IMR-90 (cell line): ENCODE results near the gene VPS39. TPM values are rescaled to one million over a fixed set of nuclear protein-coding genes. Genes with fewer than 3 reads are reported as not detected.

Experiments used
- ATAC-seq: fragments of 200-7000 bp; cut with Tn5 transposase; 2 replicates; pipeline ENCODE4 v1.9.1; 2020; ENCODE audit warnings: low read depth, mild to moderate bottlenecking, moderate library complexity
- BruUV-seq: library from RNA; stranded (reverse); fragments of 400-500 nt; replicated peaks from 2 replicates; lab custom pipeline; 2021; lab: Mats Ljungman, UMichigan
- CTCF ChIA-PET: fragments of 300-600 bp; formaldehyde crosslinking; extraction: SDS; loops from one replicate; lab custom pipeline; 2021; ENCODE audit warnings: antibody characterized with exemption; lab: Yijun Ruan, JAX
- POLR2A ChIA-PET: fragments of 300-600 bp; sonication (Branson Sonifier 250); formaldehyde crosslinking; loops from one replicate; lab custom pipeline; 2022; ENCODE audit warnings: antibody characterized with exemption; ENCODE audit not compliant: unreplicated experiment; lab: Charles Lee
- DNase-seq: peaks from one replicate; pipeline ENCODE4 v3.0.0; 2013
- H2AFZ ChIP-seq: replicated peaks from 2 replicates; pipeline ENCODE3; 2013; ENCODE audit warnings: low read length, mild to moderate bottlenecking; ENCODE audit not compliant: poor library complexity
- H2AK5ac ChIP-seq: 2 replicates; pipeline ENCODE4 v1.6.1; 2013; ENCODE audit warnings: low read depth, low read length, inconsistent platforms
- H2AK9ac ChIP-seq: replicated peaks from 2 replicates; pipeline ENCODE3; 2013; ENCODE audit warnings: mild to moderate bottlenecking, low read depth, low read length, moderate library complexity; ENCODE audit not compliant: poor library complexity
- H2BK120ac ChIP-seq: 2 replicates; pipeline ENCODE4 v1.6.1; 2013; ENCODE audit warnings: low read depth, low read length, inconsistent platforms
- H2BK15ac ChIP-seq: 3 replicates; pipeline ENCODE4 v1.6.1; 2013; ENCODE audit warnings: low read depth, low read length, inconsistent platforms
- H2BK20ac ChIP-seq: 2 replicates; pipeline ENCODE4 v1.6.1; 2013; ENCODE audit warnings: low read depth, mild to moderate bottlenecking, inconsistent platforms, low read length, moderate library complexity
- H2BK5ac ChIP-seq: 2 replicates; pipeline ENCODE4 v1.6.1; 2013; ENCODE audit warnings: mild to moderate bottlenecking, low read depth, low read length, inconsistent platforms; ENCODE audit not compliant: poor library complexity, severe bottlenecking
- H3K14ac ChIP-seq: replicated peaks from 2 replicates; pipeline ENCODE4 v1.6.1; 2013; ENCODE audit warnings: low read depth, low read length, inconsistent platforms
- H3K18ac ChIP-seq: 2 replicates; pipeline ENCODE4 v1.6.1; 2013; ENCODE audit warnings: low read depth, low read length, control low read depth
- H3K23ac ChIP-seq: 2 replicates; pipeline ENCODE4 v1.6.1; 2013; ENCODE audit warnings: low read depth, low read length, inconsistent platforms
- H3K27ac ChIP-seq: 2 replicates; pipeline ENCODE4 v1.5.1; 2013; ENCODE audit warnings: mild to moderate bottlenecking, control low read depth, low read length; ENCODE audit not compliant: insufficient read depth
- H3K27me3 ChIP-seq: 2 replicates; pipeline ENCODE4 v1.6.1; 2013; ENCODE audit warnings: low read length; ENCODE audit not compliant: control insufficient read depth, insufficient read depth
- H3K36me3 ChIP-seq: 2 replicates; pipeline ENCODE4 v1.6.1; 2013; ENCODE audit warnings: low read length, mixed read lengths; ENCODE audit not compliant: control insufficient read depth, insufficient read depth
- H3K4ac ChIP-seq: 2 replicates; pipeline ENCODE4 v1.6.1; 2013; ENCODE audit warnings: low read depth, low read length, inconsistent platforms
- H3K4me1 ChIP-seq: 2 replicates; pipeline ENCODE4 v1.6.1; 2013; ENCODE audit warnings: low read length, mixed read lengths; ENCODE audit not compliant: control insufficient read depth, insufficient read depth
- H3K4me2 ChIP-seq: 2 replicates; pipeline ENCODE4 v1.6.1; 2013; ENCODE audit warnings: low read depth, mild to moderate bottlenecking, control low read depth, low read length, moderate library complexity
- H3K4me3 ChIP-seq: 2 replicates; pipeline ENCODE4 v1.5.1; 2013; ENCODE audit warnings: low read depth, mild to moderate bottlenecking, control low read depth, low read length, moderate library complexity; ENCODE audit not compliant: insufficient read depth
- H3K56ac ChIP-seq: 2 replicates; pipeline ENCODE4 v1.6.1; 2013; ENCODE audit warnings: low read length, inconsistent platforms; ENCODE audit not compliant: insufficient read depth; ENCODE audit errors: extremely low read depth
- H3K79me1 ChIP-seq, 2 experiments: 2 replicates each; pipeline ENCODE4 v1.6.1; 2013; ENCODE audit warnings: low read length in 2 of 2, inconsistent platforms in 1 of 2, low read depth in 1 of 2
- H3K9ac ChIP-seq: 2 replicates; pipeline ENCODE4 v1.6.1; 2013; ENCODE audit warnings: low read depth, low read length, control low read depth
- H3K9me1 ChIP-seq: 2 replicates; pipeline ENCODE4 v1.6.1; 2013; ENCODE audit warnings: low read length, inconsistent platforms; ENCODE audit not compliant: insufficient read depth
- H3K9me3 ChIP-seq: 2 replicates; pipeline ENCODE4 v1.6.1; 2013; ENCODE audit warnings: low read length; ENCODE audit not compliant: control insufficient read depth, insufficient read depth
- H4K20me1 ChIP-seq: 2 replicates; pipeline ENCODE4 v1.6.1; 2013; ENCODE audit warnings: low read length, inconsistent platforms; ENCODE audit not compliant: insufficient read depth
- H4K5ac ChIP-seq: 2 replicates; pipeline ENCODE4 v1.6.1; 2013; ENCODE audit warnings: mild to moderate bottlenecking, low read depth, low read length, control low read depth
- H4K8ac ChIP-seq, 2 experiments: 2 replicates each; pipeline ENCODE4 v1.6.1; 2013; ENCODE audit warnings: low read depth in 2 of 2, low read length in 2 of 2, control low read depth in 1 of 2, inconsistent platforms in 1 of 2
- H4K91ac ChIP-seq: 2 replicates; pipeline ENCODE4 v1.6.1; 2013; ENCODE audit warnings: low read depth, low read length, inconsistent platforms; ENCODE audit not compliant: insufficient read depth
- MAFK ChIP-seq: IDR thresholded peaks from 2 replicates; pipeline ENCODE4 v1.6.1; 2012; ENCODE audit warnings: low read depth, low read length, improper control_type of control experiment
- RCOR1 ChIP-seq: IDR thresholded peaks from 2 replicates; pipeline ENCODE4 v1.6.1; 2012; ENCODE audit warnings: mild to moderate bottlenecking, low read length, improper control_type of control experiment; ENCODE audit not compliant: insufficient replicate concordance
- WGBS, 2 experiments: methylation state at CpG; one replicate each; pipeline versions ENCODE4 v1.1.5 to v1.1.7; 2013; ENCODE audit warnings: missing lambda C conversion rate in 2 of 2; ENCODE audit not compliant: insufficient read length in 1 of 2; ENCODE audit errors: extremely low coverage in 2 of 2; 5-methylcytosine and 5-hydroxymethylcytosine counted together
- dilution Hi-C: fragments of 300-500 bp; cut with HindIII; formaldehyde crosslinking; loops from one replicate; pipeline ENCODE4 v1.14.3; 2018; ENCODE audit warnings: low sequenced_read_pairs; ENCODE audit not compliant: unreplicated experiment
- in situ Hi-C: fragments of 300-500 bp; cut with MboI; formaldehyde crosslinking; loops from 3 replicates; pipeline ENCODE4 v1.14.3; 2019; ENCODE audit warnings: low sequenced_read_pairs, inconsistent platforms, mixed read lengths
- intact Hi-C: fragments of 100-400 bp; cut with micrococcal nuclease; formaldehyde crosslinking; loops from 2 replicates; pipeline ENCODE4 v1.10.0; 2022
- polyA plus RNA-seq, 3 experiments: library from polyadenylated mRNA; depleted of rRNA; stranded (reverse); fragments of >200 nt; gene quantifications; 2 replicates each; pipeline ENCODE4 v1.2.3, GENCODE V29; 2012; ENCODE audit warnings: low replicate concordance in 1 of 3
- total RNA-seq: library from RNA; depleted of rRNA; stranded (reverse); fragments of >200 nt; gene quantifications from 2 replicates; pipeline ENCODE4 v1.2.3, GENCODE V29; 2012
- TF ChIP-seq, protein P1 (sequence below): conservative IDR thresholded peaks from 2 replicates; pipeline ENCODE4 v1.5.1; 2012; ENCODE audit warnings: mild to moderate bottlenecking, low read depth, low read length, improper control_type of control experiment

The VPS39 gene
- total and polyA plus RNA-seq, 2 of the 4 experiments (the other 2 are of a cell fraction): 49.7 to 52.2 TPM

DNA sequence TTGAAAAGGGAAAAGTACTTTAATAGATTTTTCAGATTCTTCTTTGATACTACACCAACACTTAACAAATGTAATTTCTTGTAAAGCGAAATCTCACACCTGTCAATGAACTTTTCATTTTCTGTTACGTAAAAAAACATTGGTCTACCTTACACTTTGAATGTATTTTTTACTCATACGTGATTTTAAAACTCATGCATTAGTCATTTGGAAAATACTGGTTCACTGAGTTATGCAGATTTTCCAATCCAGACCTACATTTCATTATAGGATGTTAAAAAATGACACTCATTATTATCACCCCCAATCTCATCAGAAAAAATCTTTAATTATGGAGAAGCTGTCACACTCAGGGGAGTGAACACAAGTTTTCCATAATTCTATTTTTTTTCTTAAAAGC lies 14.7 kb downstream of the VPS39 start:
- CTCF ChIA-PET: no interaction called here
- no peak for ATAC-seq
- Histone ChIP-seq H3K4ac (no peak overlapping the region), H3K27ac (no peak overlapping the region), H3K79me1 (peaks cover 16 to 29% of the 10 kb centered on the region in 2 experiments), H3K56ac (no peak overlapping the region), H2AFZ (no peak overlapping the region), H3K9me1 (0 out of 2 replicates have a peak, but pooled peaks cover 5% of the 10 kb centered on the region), H4K91ac (no peak overlapping the region), H4K5ac (no peak overlapping the region), H2BK120ac (no peak overlapping the region), H2AK5ac (no peak overlapping the region), H2BK20ac (no peak overlapping the region), H3K18ac (no peak overlapping the region), H2AK9ac (no peak overlapping the region), H3K4me2 (no peak overlapping the region), H3K9me3 (no peaks in the 10 kb centered on the region), H3K27me3 (no peaks in the 10 kb centered on the region), H4K20me1 (no peaks in the 10 kb centered on the region; the same call in 1 of the 2 replicates), H3K9ac (no peak overlapping the region), H3K4me3 (no peak overlapping the region), H3K23ac (no peak overlapping the region), H4K8ac (no peak overlapping the region), H3K14ac (no peak overlapping the region), H2BK5ac (no peak overlapping the region), H3K4me1 (no peaks in the 10 kb centered on the region; the same call in 1 of the 2 replicates), H2BK15ac (no peak overlapping the region), H3K36me3 (peaks cover 21% of the 10 kb centered on the region)
- intact Hi-C loops (no loop called here), dilution Hi-C loops (no loop called here), in situ Hi-C loops (no loop called here)
- no TSS peak for BruUV-seq
- POLR2A ChIA-PET: no interaction called here
- no CpG with 5 or more reads among the region's 3 CpGs for WGBS, 2 experiments
- DNase-seq: no peak
- TF ChIP-seq, protein P1, sequence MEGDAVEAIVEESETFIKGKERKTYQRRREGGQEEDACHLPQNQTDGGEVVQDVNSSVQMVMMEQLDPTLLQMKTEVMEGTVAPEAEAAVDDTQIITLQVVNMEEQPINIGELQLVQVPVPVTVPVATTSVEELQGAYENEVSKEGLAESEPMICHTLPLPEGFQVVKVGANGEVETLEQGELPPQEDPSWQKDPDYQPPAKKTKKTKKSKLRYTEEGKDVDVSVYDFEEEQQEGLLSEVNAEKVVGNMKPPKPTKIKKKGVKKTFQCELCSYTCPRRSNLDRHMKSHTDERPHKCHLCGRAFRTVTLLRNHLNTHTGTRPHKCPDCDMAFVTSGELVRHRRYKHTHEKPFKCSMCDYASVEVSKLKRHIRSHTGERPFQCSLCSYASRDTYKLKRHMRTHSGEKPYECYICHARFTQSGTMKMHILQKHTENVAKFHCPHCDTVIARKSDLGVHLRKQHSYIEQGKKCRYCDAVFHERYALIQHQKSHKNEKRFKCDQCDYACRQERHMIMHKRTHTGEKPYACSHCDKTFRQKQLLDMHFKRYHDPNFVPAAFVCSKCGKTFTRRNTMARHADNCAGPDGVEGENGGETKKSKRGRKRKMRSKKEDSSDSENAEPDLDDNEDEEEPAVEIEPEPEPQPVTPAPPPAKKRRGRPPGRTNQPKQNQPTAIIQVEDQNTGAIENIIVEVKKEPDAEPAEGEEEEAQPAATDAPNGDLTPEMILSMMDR: no peak
- TF ChIP-seq RCOR1: no peak
- TF ChIP-seq MAFK: no peak
